ENCODE data around the gene LRP8.

DNA sequence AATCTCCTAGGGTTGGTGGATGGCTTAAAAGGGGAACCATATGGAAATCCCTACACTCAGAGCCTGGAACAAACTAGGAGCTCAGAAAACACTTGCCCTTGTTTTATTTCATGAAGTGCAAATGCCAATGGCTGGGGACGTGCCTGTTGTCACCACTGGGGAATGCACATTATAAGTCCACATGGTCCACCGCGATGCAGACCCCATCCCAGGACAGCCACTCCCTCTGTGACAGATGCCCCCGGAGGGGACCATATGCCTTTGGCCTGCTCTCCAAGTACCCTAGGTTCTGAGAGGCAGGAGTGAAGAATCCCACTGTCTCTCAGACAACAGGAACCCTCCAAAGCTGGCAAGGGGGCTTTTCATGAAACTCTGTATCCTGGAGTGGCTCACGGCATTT is 42.3 kb downstream of the LRP8 start:
- TF ChIP-seq POLR2A (IDR thresholded peaks at IDR 0.05; ENCODE audit: low read depth, low read length) (no peak), CTCF (conservative IDR thresholded peaks at IDR 0.05; ENCODE audit: low read depth, low read length) (no peak), SMC3 (IDR thresholded peaks at IDR 0.05; ENCODE audit: low read depth, low read length) (no peak), FOS (IDR thresholded peaks at IDR 0.05; ENCODE audit: low read depth, low read length) (no peak), ELK1 (IDR thresholded peaks at IDR 0.05; ENCODE audit: borderline replicate concordance, low read depth, low read length) (no peak), RCOR1 (IDR thresholded peaks at IDR 0.05; ENCODE audit: insufficient replicate concordance, low read length) (no peak), CEBPB (IDR thresholded peaks at IDR 0.05; ENCODE audit: low read depth, low read length) (no peak), RFX5 (IDR thresholded peaks at IDR 0.05; ENCODE audit: low read depth, low read length) (no peak), MAFK (IDR thresholded peaks at IDR 0.05; ENCODE audit: low read depth, low read length) (no peak), RAD21 (IDR thresholded peaks at IDR 0.05; ENCODE audit: low read length) (no peak), MXI1 (IDR thresholded peaks at IDR 0.05; ENCODE audit: borderline replicate concordance, low read depth, low read length) (no peak), BHLHE40 (IDR thresholded peaks at IDR 0.05; ENCODE audit: low read depth, low read length) (no peak), CHD1 (IDR thresholded peaks at IDR 0.05; ENCODE audit: low read depth, low read length) (no peak)
- TF ChIP-seq, protein P1, sequence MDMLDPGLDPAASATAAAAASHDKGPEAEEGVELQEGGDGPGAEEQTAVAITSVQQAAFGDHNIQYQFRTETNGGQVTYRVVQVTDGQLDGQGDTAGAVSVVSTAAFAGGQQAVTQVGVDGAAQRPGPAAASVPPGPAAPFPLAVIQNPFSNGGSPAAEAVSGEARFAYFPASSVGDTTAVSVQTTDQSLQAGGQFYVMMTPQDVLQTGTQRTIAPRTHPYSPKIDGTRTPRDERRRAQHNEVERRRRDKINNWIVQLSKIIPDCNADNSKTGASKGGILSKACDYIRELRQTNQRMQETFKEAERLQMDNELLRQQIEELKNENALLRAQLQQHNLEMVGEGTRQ (IDR thresholded peaks at IDR 0.05; ENCODE audit: low read depth, low read length): no peak

Data from IMR-90 (cell line).